ENCODE data around the gene FAM168A.

DNA sequence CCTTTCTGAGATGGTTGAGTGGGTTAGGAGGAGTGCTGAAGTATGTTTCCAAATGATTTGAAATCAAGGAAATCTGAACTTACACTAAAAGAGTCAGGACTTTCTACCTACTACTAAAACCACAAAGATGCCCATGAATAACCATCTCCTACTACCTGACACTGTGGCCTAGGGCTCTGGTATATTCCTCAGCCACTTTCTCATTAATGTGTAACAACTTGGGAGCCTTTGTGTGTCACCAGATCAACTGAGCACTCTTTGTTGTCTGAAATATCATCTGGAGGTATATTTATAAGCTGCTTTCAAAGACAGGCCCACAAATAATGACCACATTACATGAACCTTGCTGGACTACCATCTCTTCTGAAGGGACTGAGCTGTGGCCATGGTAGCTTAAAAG, 177.8 kb downstream of the FAM168A start:
- TF ChIP-seq, protein P1, sequence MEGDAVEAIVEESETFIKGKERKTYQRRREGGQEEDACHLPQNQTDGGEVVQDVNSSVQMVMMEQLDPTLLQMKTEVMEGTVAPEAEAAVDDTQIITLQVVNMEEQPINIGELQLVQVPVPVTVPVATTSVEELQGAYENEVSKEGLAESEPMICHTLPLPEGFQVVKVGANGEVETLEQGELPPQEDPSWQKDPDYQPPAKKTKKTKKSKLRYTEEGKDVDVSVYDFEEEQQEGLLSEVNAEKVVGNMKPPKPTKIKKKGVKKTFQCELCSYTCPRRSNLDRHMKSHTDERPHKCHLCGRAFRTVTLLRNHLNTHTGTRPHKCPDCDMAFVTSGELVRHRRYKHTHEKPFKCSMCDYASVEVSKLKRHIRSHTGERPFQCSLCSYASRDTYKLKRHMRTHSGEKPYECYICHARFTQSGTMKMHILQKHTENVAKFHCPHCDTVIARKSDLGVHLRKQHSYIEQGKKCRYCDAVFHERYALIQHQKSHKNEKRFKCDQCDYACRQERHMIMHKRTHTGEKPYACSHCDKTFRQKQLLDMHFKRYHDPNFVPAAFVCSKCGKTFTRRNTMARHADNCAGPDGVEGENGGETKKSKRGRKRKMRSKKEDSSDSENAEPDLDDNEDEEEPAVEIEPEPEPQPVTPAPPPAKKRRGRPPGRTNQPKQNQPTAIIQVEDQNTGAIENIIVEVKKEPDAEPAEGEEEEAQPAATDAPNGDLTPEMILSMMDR (IDR thresholded peaks at IDR 0.05): no peak
- TF ChIP-seq TCF7L2 (IDR thresholded peaks at IDR 0.05; ENCODE audit: low read depth, low read length): no peak
- no peak for TF ChIP-seq POLR2AphosphoS5 (IDR thresholded peaks at IDR 0.05; ENCODE audit: low read depth, low read length)
